ENCODE data around the gene TPGS1.

The TPGS1 gene

GRCh38 chr19:511101-511851 lies 4.0 kb downstream of the TPGS1 start:
- no peaks in the 10 kb centered on the region for H3K9me3 ChIP-seq (ENCODE audit: control insufficient read depth in 2 of 2, low read length in 2 of 2)
- H3K27ac ChIP-seq (ENCODE audit: low read depth in 2 of 2, low read length in 2 of 2) = peak overlapping the region; percentile 75 to 91
- peaks cover 4 to 10% of the 10 kb centered on the region in 2 donors for H3K27me3 ChIP-seq (ENCODE audit: control insufficient read depth in 2 of 2, insufficient read depth in 2 of 2, low read length in 2 of 2)
- peaks cover 29 to 33% of the 10 kb centered on the region in 2 donors for H3K4me1 ChIP-seq (ENCODE audit: control insufficient read depth in 2 of 2, insufficient read depth in 2 of 2, low read length in 2 of 2)
- peak overlapping the region; percentile 38 to 79 for H3K9ac ChIP-seq (ENCODE audit: low read depth in 1 of 2, low read length in 2 of 2)
- peak overlapping the region in 1 of 2 donors; percentile 65 for H3K4me3 ChIP-seq (ENCODE audit: low read length in 2 of 2)
- peaks cover 2 to 5% of the 10 kb centered on the region in 2 donors for H3K36me3 ChIP-seq (ENCODE audit: control insufficient read depth in 2 of 2, insufficient read depth in 2 of 2, low read length in 2 of 2)

- Histone ChIP-seq H3K4me3 (ENCODE audit: low read length in 2 of 2) (no peak overlapping the region), H3K27ac (ENCODE audit: low read depth in 2 of 2, low read length in 2 of 2) (no peak overlapping the region), H3K27me3 (ENCODE audit: control insufficient read depth in 2 of 2, insufficient read depth in 2 of 2, low read length in 2 of 2) (peaks cover 4 to 10% of the 10 kb centered on the region in 2 donors), H3K36me3 (ENCODE audit: control insufficient read depth in 2 of 2, insufficient read depth in 2 of 2, low read length in 2 of 2) (peaks cover 2 to 5% of the 10 kb centered on the region in 2 donors), H3K4me1 (ENCODE audit: control insufficient read depth in 2 of 2, insufficient read depth in 2 of 2, low read length in 2 of 2) (peaks cover 26 to 29% of the 10 kb centered on the region in 2 donors), H3K9me3 (ENCODE audit: control insufficient read depth in 2 of 2, low read length in 2 of 2) (no peaks in the 10 kb centered on the region), H3K9ac (ENCODE audit: low read depth in 1 of 2, low read length in 2 of 2) (no peak overlapping the region)
These were observed 5.5 kb downstream of the TPGS1 start for GRCh38 chr19:512547-513365.

GRCh38 chr19:513368-514165 lies 6.3 kb downstream of the TPGS1 start:
- Histone ChIP-seq H3K9ac (ENCODE audit: low read depth in 1 of 2, low read length in 2 of 2) (no peak overlapping the region), H3K4me3 (ENCODE audit: low read length in 2 of 2) (no peak overlapping the region), H3K36me3 (ENCODE audit: control insufficient read depth in 2 of 2, insufficient read depth in 2 of 2, low read length in 2 of 2) (peaks cover 2 to 5% of the 10 kb centered on the region in 2 donors), H3K27me3 (ENCODE audit: control insufficient read depth in 2 of 2, insufficient read depth in 2 of 2, low read length in 2 of 2) (peaks cover 4 to 10% of the 10 kb centered on the region in 2 donors), H3K27ac (ENCODE audit: low read depth in 2 of 2, low read length in 2 of 2) (no peak overlapping the region), H3K4me1 (ENCODE audit: control insufficient read depth in 2 of 2, insufficient read depth in 2 of 2, low read length in 2 of 2) (peaks cover 18 to 21% of the 10 kb centered on the region in 2 donors), H3K9me3 (ENCODE audit: control insufficient read depth in 2 of 2, low read length in 2 of 2) (no peaks in the 10 kb centered on the region)

GRCh38 chr19:514166-514663 lies 6.9 kb downstream of the TPGS1 start:
- H3K4me3 ChIP-seq (ENCODE audit: low read length in 2 of 2) = no peak overlapping the region
- H3K27me3 ChIP-seq (ENCODE audit: control insufficient read depth in 2 of 2, insufficient read depth in 2 of 2, low read length in 2 of 2) = peaks cover 4 to 10% of the 10 kb centered on the region in 2 donors
- H3K4me1 ChIP-seq (ENCODE audit: control insufficient read depth in 2 of 2, insufficient read depth in 2 of 2, low read length in 2 of 2) = peaks cover 17 to 18% of the 10 kb centered on the region in 2 donors
- H3K36me3 ChIP-seq (ENCODE audit: control insufficient read depth in 2 of 2, insufficient read depth in 2 of 2, low read length in 2 of 2) = peaks cover 2 to 5% of the 10 kb centered on the region in 2 donors
- no peak overlapping the region for H3K27ac ChIP-seq (ENCODE audit: low read depth in 2 of 2, low read length in 2 of 2)
- no peak overlapping the region for H3K9ac ChIP-seq (ENCODE audit: low read depth in 1 of 2, low read length in 2 of 2)
- no peaks in the 10 kb centered on the region for H3K9me3 ChIP-seq (ENCODE audit: control insufficient read depth in 2 of 2, low read length in 2 of 2)

GRCh38 chr19:517721-518597 lies 10.7 kb downstream of the TPGS1 start:
- peaks cover 0 to 2% of the 10 kb centered on the region in 2 donors for H3K36me3 ChIP-seq (ENCODE audit: control insufficient read depth in 2 of 2, insufficient read depth in 2 of 2, low read length in 2 of 2)
- H3K4me3 ChIP-seq (ENCODE audit: low read length in 2 of 2) = no peak overlapping the region
- no peak overlapping the region for H3K9ac ChIP-seq (ENCODE audit: low read depth in 1 of 2, low read length in 2 of 2)
- no peaks in the 10 kb centered on the region for H3K9me3 ChIP-seq (ENCODE audit: control insufficient read depth in 2 of 2, low read length in 2 of 2)
- H3K4me1 ChIP-seq (ENCODE audit: control insufficient read depth in 2 of 2, insufficient read depth in 2 of 2, low read length in 2 of 2) = no peaks in the 10 kb centered on the region
- H3K27ac ChIP-seq (ENCODE audit: low read depth in 2 of 2, low read length in 2 of 2) = no peak overlapping the region
- peaks cover 4 to 10% of the 10 kb centered on the region in 2 donors for H3K27me3 ChIP-seq (ENCODE audit: control insufficient read depth in 2 of 2, insufficient read depth in 2 of 2, low read length in 2 of 2)

GRCh38 chr19:518598-519231 lies 11.4 kb downstream of the TPGS1 start:
- no peak overlapping the region for H3K9ac ChIP-seq (ENCODE audit: low read depth in 1 of 2, low read length in 2 of 2)
- no peak overlapping the region for H3K4me3 ChIP-seq (ENCODE audit: low read length in 2 of 2)
- H3K27ac ChIP-seq (ENCODE audit: low read depth in 2 of 2, low read length in 2 of 2) = no peak overlapping the region
- no peaks in the 10 kb centered on the region for H3K9me3 ChIP-seq (ENCODE audit: control insufficient read depth in 2 of 2, low read length in 2 of 2)
- no peaks in the 10 kb centered on the region for H3K4me1 ChIP-seq (ENCODE audit: control insufficient read depth in 2 of 2, insufficient read depth in 2 of 2, low read length in 2 of 2)
- peaks cover 4 to 8% of the 10 kb centered on the region in 2 donors for H3K27me3 ChIP-seq (ENCODE audit: control insufficient read depth in 2 of 2, insufficient read depth in 2 of 2, low read length in 2 of 2)
- peaks cover 0 to 2% of the 10 kb centered on the region in 2 donors for H3K36me3 ChIP-seq (ENCODE audit: control insufficient read depth in 2 of 2, insufficient read depth in 2 of 2, low read length in 2 of 2)

- no peak overlapping the region for H3K27ac ChIP-seq (ENCODE audit: low read depth in 2 of 2, low read length in 2 of 2)
- H3K36me3 ChIP-seq (ENCODE audit: control insufficient read depth in 2 of 2, insufficient read depth in 2 of 2, low read length in 2 of 2) = no peaks in the 10 kb centered on the region
- peaks cover 0 to 2% of the 10 kb centered on the region in 2 donors for H3K27me3 ChIP-seq (ENCODE audit: control insufficient read depth in 2 of 2, insufficient read depth in 2 of 2, low read length in 2 of 2)
- no peak overlapping the region for H3K9ac ChIP-seq (ENCODE audit: low read depth in 1 of 2, low read length in 2 of 2)
- no peaks in the 10 kb centered on the region for H3K4me1 ChIP-seq (ENCODE audit: control insufficient read depth in 2 of 2, insufficient read depth in 2 of 2, low read length in 2 of 2)
- H3K4me3 ChIP-seq (ENCODE audit: low read length in 2 of 2) = no peak overlapping the region
- H3K9me3 ChIP-seq (ENCODE audit: control insufficient read depth in 2 of 2, low read length in 2 of 2) = no peaks in the 10 kb centered on the region
These were observed 12.2 kb downstream of the TPGS1 start for GRCh38 chr19:519449-519865.

- Histone ChIP-seq H3K36me3 (ENCODE audit: control insufficient read depth in 2 of 2, insufficient read depth in 2 of 2, low read length in 2 of 2) (no peaks in the 10 kb centered on the region), H3K9me3 (ENCODE audit: control insufficient read depth in 2 of 2, low read length in 2 of 2) (no peaks in the 10 kb centered on the region), H3K27me3 (ENCODE audit: control insufficient read depth in 2 of 2, insufficient read depth in 2 of 2, low read length in 2 of 2) (peaks cover 0 to 3% of the 10 kb centered on the region in 2 donors), H3K4me3 (ENCODE audit: low read length in 2 of 2) (no peak overlapping the region), H3K4me1 (ENCODE audit: control insufficient read depth in 2 of 2, insufficient read depth in 2 of 2, low read length in 2 of 2) (no peaks in the 10 kb centered on the region), H3K9ac (ENCODE audit: low read depth in 1 of 2, low read length in 2 of 2) (no peak overlapping the region), H3K27ac (ENCODE audit: low read depth in 2 of 2, low read length in 2 of 2) (no peak overlapping the region)
These were observed 15.4 kb downstream of the TPGS1 start for GRCh38 chr19:522726-523125.
